ENCODE data around the gene TGFBR2.

DNA sequence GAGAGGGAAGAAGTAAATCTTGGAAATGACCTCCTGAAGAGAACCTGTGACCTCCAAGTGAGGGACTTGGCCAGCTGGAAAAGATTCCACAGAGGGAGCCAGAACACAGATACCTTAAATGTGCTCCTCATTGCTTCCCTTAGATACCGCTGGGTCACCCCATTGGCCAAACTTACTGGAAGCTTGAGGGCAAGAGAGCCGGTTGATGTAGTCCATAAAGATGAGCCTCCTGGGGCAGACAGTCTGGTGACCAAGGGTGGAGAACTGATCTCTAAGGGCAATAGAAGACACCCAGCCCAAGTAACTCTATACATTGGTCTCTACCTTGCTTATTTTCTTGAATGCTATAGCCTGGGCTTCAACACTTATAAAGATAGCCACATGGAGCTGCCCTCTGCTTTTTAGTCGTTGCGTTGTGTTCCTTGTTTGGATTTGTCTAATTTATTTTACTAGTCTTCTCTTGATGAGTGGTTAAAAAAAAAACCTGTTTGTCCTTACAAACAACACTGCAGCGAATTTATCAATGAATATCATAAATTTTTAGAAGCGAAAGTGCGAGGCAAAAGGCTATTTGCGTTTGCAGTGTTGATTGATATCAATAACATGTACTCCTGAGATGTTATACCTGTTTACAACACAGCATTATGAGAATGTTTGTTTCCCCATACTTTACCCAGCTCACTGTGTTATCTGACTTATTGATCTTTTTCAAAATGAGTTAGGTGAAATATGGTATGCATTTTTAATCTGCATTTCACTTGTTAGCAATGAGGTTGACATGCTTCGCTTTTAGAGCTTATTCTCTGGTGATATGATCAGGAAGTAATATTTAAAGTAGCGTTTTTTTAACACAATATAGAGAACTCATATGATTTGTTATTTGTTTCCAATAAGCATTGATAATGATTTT is 31.2 kb downstream of the TGFBR2 start:
- TF ChIP-seq, protein P1, sequence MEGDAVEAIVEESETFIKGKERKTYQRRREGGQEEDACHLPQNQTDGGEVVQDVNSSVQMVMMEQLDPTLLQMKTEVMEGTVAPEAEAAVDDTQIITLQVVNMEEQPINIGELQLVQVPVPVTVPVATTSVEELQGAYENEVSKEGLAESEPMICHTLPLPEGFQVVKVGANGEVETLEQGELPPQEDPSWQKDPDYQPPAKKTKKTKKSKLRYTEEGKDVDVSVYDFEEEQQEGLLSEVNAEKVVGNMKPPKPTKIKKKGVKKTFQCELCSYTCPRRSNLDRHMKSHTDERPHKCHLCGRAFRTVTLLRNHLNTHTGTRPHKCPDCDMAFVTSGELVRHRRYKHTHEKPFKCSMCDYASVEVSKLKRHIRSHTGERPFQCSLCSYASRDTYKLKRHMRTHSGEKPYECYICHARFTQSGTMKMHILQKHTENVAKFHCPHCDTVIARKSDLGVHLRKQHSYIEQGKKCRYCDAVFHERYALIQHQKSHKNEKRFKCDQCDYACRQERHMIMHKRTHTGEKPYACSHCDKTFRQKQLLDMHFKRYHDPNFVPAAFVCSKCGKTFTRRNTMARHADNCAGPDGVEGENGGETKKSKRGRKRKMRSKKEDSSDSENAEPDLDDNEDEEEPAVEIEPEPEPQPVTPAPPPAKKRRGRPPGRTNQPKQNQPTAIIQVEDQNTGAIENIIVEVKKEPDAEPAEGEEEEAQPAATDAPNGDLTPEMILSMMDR (IDR thresholded peaks at IDR 0.05) = no peak
- no peak for TF ChIP-seq POLR2A (IDR thresholded peaks at IDR 0.05)
